Mucosa of descending colon (tissue), 3 donors: Measurements from ENCODE around the gene RAPGEF6. TPM values are rescaled to one million over a fixed set of nuclear protein-coding genes. Genes with fewer than 3 reads are reported as not detected.

ENCODE experiments used
- ATAC-seq: fragments of 200-7000 bp; cut with Tn5 transposase; one replicate; pipeline ENCODE4 v1.9.1; 2020; ENCODE audit warnings: mild to moderate bottlenecking, moderate library complexity
- DNase-seq, 3 donors: peaks; one replicate each; pipeline ENCODE4 v3.0.0-alpha.2; 2020
- H3K36me3 ChIP-seq: fragments of 200-600 bp; one replicate; pipeline ENCODE4 v1.8.0; 2021; ENCODE audit warnings: low read depth, mild to moderate bottlenecking
- H3K4me1 ChIP-seq: fragments of 200-600 bp; one replicate; pipeline ENCODE4 v1.8.0; 2021; ENCODE audit warnings: low read depth, mild to moderate bottlenecking
- H3K4me3 ChIP-seq: fragments of 200-600 bp; one replicate; pipeline ENCODE4 v1.8.0; 2021; ENCODE audit warnings: mild to moderate bottlenecking
- H3K9me3 ChIP-seq: fragments of 200-600 bp; one replicate; pipeline ENCODE4 v1.8.0; 2021; ENCODE audit warnings: mild to moderate bottlenecking
- intact Hi-C, 2 donors: fragments of 100-400 bp; cut with DNase I in 1 of 2; cut with micrococcal nuclease in 1 of 2; formaldehyde crosslinking; loops; one replicate each; pipeline versions ENCODE4 v1.11.0 to v1.11.1; 2022; cut with DNase I, micrococcal nuclease
- total RNA-seq, 3 donors: library from RNA; stranded (reverse); fragmentation: NEBNext Ultra II Directional in 2 of 3; extraction: Animal tissue kit (Norgen Biotek cat#: 25700) in 2 of 3; gene quantifications; one replicate each; pipeline versions ENCODE4 v1.2.1 to v1.2.4, GENCODE V29; 2021 to 2023
- TF ChIP-seq, protein P1 (sequence below): fragments of 200-600 bp; IDR thresholded peaks from one replicate; pipeline ENCODE4 v1.8.0; 2022; ENCODE audit warnings: antibody characterized with exemption, mild to moderate bottlenecking
- donor health status: DM: no; HTN: no; CAD: no; lungs with moderate emphysema.
- donor health status: DM: no; HTN: no; CAD: no.
- donor health status: DM: no; HTN: yes; CAD: no.

Gene RAPGEF6
- total RNA-seq, 3 donors from 2014 or later, result 21.4 to 22.1 (median 21.5) TPM

DNA sequence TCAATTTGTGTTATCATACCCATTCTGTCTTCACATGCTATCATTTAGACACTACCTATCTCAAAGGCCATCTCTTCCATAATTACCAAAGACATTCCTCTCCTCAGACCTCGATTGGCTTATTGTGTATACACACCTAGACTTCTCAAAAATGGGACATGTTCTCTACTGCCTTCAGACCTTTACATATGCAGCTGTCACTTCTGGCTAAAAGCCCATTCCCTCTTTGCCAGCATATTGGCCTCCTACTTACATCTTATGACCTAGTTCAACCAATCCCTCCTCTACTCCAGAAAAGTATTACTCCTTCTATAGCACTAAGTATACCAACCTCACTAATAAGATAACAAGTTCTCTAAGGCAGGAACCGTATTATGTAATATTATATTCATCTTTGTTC is 84.4 kb downstream of the RAPGEF6 start:
- no peak for ATAC-seq
- TF ChIP-seq, protein P1, sequence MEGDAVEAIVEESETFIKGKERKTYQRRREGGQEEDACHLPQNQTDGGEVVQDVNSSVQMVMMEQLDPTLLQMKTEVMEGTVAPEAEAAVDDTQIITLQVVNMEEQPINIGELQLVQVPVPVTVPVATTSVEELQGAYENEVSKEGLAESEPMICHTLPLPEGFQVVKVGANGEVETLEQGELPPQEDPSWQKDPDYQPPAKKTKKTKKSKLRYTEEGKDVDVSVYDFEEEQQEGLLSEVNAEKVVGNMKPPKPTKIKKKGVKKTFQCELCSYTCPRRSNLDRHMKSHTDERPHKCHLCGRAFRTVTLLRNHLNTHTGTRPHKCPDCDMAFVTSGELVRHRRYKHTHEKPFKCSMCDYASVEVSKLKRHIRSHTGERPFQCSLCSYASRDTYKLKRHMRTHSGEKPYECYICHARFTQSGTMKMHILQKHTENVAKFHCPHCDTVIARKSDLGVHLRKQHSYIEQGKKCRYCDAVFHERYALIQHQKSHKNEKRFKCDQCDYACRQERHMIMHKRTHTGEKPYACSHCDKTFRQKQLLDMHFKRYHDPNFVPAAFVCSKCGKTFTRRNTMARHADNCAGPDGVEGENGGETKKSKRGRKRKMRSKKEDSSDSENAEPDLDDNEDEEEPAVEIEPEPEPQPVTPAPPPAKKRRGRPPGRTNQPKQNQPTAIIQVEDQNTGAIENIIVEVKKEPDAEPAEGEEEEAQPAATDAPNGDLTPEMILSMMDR, result no peak
- no peak for DNase-seq
- no peaks in the 10 kb centered on the region for H3K4me1 ChIP-seq
- H3K4me3 ChIP-seq, result no peak overlapping the region
- H3K36me3 ChIP-seq, result no peaks in the 10 kb centered on the region
- no peaks in the 10 kb centered on the region for H3K9me3 ChIP-seq
- intact Hi-C loops, result no loop called here

DNA sequence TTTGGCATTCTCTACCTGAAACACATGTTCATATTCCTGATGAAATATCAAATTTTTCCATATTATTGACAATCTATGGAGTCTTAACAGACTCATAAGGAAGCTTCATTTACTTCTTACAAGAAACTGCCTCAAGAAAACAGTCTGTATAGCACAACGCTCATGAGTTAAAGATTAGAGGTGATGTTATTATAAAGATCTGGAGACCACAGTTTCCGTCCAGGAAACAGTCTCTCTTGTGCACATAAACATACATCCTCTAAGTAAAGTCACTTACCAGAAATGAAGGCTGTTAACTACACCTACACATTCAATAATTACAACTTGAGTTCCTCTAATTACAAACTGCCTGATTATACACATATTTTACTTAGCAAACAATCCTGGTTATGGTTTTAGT is 86.9 kb downstream of the RAPGEF6 start:
- no peak for DNase-seq
- peak; percentile 78 for ATAC-seq
- no peak overlapping the region for H3K4me3 ChIP-seq

DNA sequence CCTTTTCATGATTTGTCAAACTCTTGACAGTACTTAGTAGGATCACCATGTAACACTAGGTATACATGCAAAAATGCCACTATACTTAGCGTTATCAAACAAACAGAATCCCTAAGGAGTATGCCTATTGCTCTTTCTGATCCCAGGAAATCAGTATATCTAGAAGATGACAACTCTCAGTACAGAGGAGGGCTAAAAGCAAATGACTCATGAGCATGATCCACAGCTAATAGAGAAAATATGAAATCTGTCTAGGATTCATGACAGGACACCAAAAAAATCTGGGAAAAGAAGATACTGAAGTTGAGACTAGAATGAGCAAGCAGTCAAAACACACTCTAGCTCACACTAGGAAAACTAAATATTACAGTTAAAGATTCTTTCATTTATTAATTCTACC is 89.2 kb downstream of the RAPGEF6 start:
- no peaks in the 10 kb centered on the region for H3K36me3 ChIP-seq
- no peak overlapping the region for H3K4me3 ChIP-seq
- no peak for ATAC-seq
- intact Hi-C loops, result no loop called here
- no peaks in the 10 kb centered on the region for H3K9me3 ChIP-seq
- H3K4me1 ChIP-seq, result no peaks in the 10 kb centered on the region
- DNase-seq, result no peak
- TF ChIP-seq, protein P1, result no peak

More for the DNA sequence above, 86.9 kb downstream of the RAPGEF6 start:
- Histone ChIP-seq H3K36me3 (no peaks in the 10 kb centered on the region), H3K9me3 (no peaks in the 10 kb centered on the region), H3K4me1 (no peaks in the 10 kb centered on the region)
- TF ChIP-seq, protein P1, result no peak
- intact Hi-C loops, result no loop called here

- no peak for ATAC-seq
- H3K36me3 ChIP-seq, result no peaks in the 10 kb centered on the region
- no peaks in the 10 kb centered on the region for H3K9me3 ChIP-seq
- no peak for DNase-seq
- no peaks in the 10 kb centered on the region for H3K4me1 ChIP-seq
- intact Hi-C loops, result no loop called here
- H3K4me3 ChIP-seq, result no peak overlapping the region
- TF ChIP-seq, protein P1, result no peak
Observed at GRCh38 chr5:131542723-131543122, 92.3 kb downstream of the RAPGEF6 start.

DNA sequence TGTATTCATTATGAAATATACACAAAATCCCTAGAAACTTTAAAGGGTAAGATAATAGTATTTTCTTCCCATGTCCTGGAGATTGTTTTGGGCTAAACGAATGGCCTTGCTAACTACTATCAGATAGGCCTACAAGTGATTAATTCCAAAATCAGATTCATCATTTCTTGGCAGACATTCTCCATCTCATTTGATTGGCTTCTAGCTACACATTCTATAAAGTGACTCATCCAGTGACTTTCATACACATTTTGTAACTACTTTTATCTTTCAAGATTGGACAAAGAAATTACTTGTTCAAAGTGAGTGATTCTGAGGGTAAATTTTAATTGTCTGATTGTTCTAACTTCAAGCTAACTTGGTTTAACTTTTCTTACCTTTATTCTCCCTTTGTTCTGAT is 93.3 kb downstream of the RAPGEF6 start:
- intact Hi-C loops, result no loop called here
- no peaks in the 10 kb centered on the region for H3K36me3 ChIP-seq
- H3K4me1 ChIP-seq, result no peaks in the 10 kb centered on the region
- ATAC-seq, result no peak
- no peaks in the 10 kb centered on the region for H3K9me3 ChIP-seq
- H3K4me3 ChIP-seq, result no peak overlapping the region
- DNase-seq, result no peak
- TF ChIP-seq, protein P1, result no peak

DNA sequence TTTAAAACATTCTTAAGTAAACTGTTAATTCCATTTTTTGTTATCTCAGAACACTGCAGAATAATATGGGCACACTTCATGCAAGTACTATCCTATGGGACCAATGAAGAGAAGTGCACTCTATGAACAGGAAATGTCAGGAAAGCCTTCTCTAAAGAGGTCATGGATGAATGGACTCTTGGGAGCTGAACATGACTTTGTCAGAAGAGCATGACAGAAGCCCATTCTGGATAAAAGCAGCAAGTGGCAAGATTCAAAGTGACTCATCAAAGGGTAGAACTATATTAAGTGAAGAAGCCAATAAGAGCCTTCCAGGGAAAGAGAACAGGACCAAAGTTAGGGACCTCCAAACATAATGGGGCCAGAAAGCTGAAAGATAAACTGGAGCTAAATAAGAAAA is 94.0 kb downstream of the RAPGEF6 start:
- no peaks in the 10 kb centered on the region for H3K36me3 ChIP-seq
- no peak overlapping the region for H3K4me3 ChIP-seq
- H3K9me3 ChIP-seq, result no peaks in the 10 kb centered on the region
- ATAC-seq, result no peak
- no peaks in the 10 kb centered on the region for H3K4me1 ChIP-seq
- intact Hi-C loops, result no loop called here
- no peak for DNase-seq
- TF ChIP-seq, protein P1, result no peak
